ENCODE data around the gene FHAD1. TPM values are rescaled to one million over a fixed set of nuclear protein-coding genes. Genes with fewer than 3 reads are reported as not detected.

The FHAD1 gene
- total and polyA plus RNA-seq, 9 of the 15 experiments (the other 6 are each of a cell fraction or from before 2014, with no cell fraction given) = 0.32 to 2.1 (median 1.5) TPM; not detected in 1

DNA sequence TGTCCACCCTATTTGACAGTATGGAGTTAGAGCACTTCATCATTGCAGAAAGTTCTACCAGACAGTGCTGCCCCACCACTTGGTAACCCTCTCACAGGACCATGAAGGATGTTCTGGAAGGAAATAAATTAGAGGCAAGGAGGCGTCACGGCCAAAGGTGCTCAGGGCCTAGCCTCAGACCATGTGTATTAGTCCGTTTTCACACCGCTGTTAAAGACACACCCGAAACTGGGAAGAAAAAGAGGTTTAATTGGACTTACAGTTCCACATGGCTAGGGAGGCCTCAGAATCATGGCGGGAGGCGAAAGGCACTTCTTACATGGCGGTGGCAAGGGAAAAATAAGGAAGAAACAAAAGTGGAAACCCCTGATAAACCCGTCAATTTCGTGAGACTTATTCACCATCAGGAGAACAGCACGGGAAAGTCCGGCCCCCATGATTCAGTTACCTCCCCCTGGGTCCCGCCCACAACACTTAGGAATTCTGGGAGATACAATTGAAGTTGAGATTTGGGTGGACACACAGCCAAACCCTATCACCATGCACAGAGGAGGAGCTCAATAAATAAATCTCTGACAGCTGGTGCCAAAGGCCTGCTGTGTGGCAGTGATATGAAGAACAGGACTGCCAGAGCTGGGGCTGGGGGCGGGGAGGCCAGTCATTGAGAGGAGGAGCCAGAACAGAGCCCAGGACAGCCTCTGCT is 75.8 kb downstream of the FHAD1 start:
- intact Hi-C loops (cut with micrococcal nuclease) (loop anchor here (1.0 to 5.0 kb wide), 5 partner anchors 42 to 419 kb away; no protein-coding TSS in a partner anchor), in situ Hi-C loops (cut with MboI) (no loop called here)
- DNase-seq (ENCODE audit: extremely low read depth in 1 of 4, low spot score in 3 of 4) = peak; percentile 48 to 84 (median 61)
- TSS peak; percentile 88 for BruUV-seq (replicated peaks)
- Histone ChIP-seq H3K79me2 (ENCODE audit: control insufficient read depth, insufficient read depth, low read length) (no peaks in the 10 kb centered on the region), H3K27ac (ENCODE audit: extremely low read depth, low read depth, low read length) (peak overlapping the region; percentile 38; the same call in 1 of the 3 replicates), H3K4me3 (peak overlapping the region; percentile 24), H3K9me1 (ENCODE audit: control insufficient read depth, insufficient read depth, low read length) (no peaks in the 10 kb centered on the region), H3K36me3 (ENCODE audit: control insufficient read depth, insufficient read depth, low read length) (no peaks in the 10 kb centered on the region), H3K27me3 (ENCODE audit: control insufficient read depth in 2 of 2, insufficient read depth in 2 of 2, low read length in 2 of 2) (peaks cover 0 to 2% of the 10 kb centered on the region in 2 experiments; a peak in 3 of 5 replicates), H3K9ac (ENCODE audit: insufficient read depth in 1 of 2, low read depth in 2 of 2, low read length in 2 of 2) (peak overlapping the region; percentile 42 to 62), H2AFZ (ENCODE audit: low read depth, low read length) (peak overlapping the region; percentile 73), H3K9me3 (replicated peaks; ENCODE audit: control insufficient read depth, insufficient read depth, low read depth, low read length) (0 out of 2 replicates have a peak, but pooled peaks cover 3% of the 10 kb centered on the region), H4K20me1 (replicated peaks; ENCODE audit: control insufficient read depth, insufficient read depth, low read length) (0 out of 2 replicates have a peak, but pooled peaks cover 7% of the 10 kb centered on the region), H3K4me1 (replicated peaks in 1 of 2; ENCODE audit: control insufficient read depth in 2 of 2, insufficient read depth in 2 of 2, low read length in 2 of 2) (peaks cover 23 to 24% of the 10 kb centered on the region in 2 experiments), H3K4me2 (ENCODE audit: insufficient read depth, low read length) (peak overlapping the region; percentile 77)
- FAIRE-seq = peak; percentile 78
- WGBS (ENCODE audit: insufficient coverage, low coverage, missing lambda C conversion rate) = 16% methylated on average over 14 of the region's 14 CpGs
- ChIA-PET POLR2A (interaction anchor here (1.9 kb wide), 1 partner anchor 12 kb away, joined by 4 read pairs; no protein-coding TSS in a partner anchor), CTCF (ENCODE audit: low intra/inter-chr PET ratio) (interaction anchor here (0.9 to 3.4 kb wide), 4 partner anchors 42 to 179 kb away, joined by 4 to 46 read pairs (median 8); no protein-coding TSS in a partner anchor)
- ATAC-seq = peak; percentile 83
- no peak for TF ChIP-seq ZNF780A (CRISPR knock-in tag; IDR thresholded peaks at IDR 0.05)
- no peak for TF ChIP-seq HNRNPUL1 (IDR thresholded peaks at IDR 0.05; ENCODE audit: low read length)
- TF ChIP-seq NR2C1 (IDR thresholded peaks at IDR 0.05) = no peak
- TF ChIP-seq NR2C1 (tag; IDR thresholded peaks at IDR 0.05) = no peak
- TF ChIP-seq LCOR (CRISPR knock-in tag; IDR thresholded peaks at IDR 0.05) = no peak
- TF ChIP-seq NEUROD1 (IDR thresholded peaks at IDR 0.05; ENCODE audit: borderline replicate concordance, low read depth, low read length, partially characterized antibody) = no peak
- no peak for TF ChIP-seq HDAC3 (IDR thresholded peaks at IDR 0.05; ENCODE audit: borderline replicate concordance, partially characterized antibody)
- TF ChIP-seq, protein P1, sequence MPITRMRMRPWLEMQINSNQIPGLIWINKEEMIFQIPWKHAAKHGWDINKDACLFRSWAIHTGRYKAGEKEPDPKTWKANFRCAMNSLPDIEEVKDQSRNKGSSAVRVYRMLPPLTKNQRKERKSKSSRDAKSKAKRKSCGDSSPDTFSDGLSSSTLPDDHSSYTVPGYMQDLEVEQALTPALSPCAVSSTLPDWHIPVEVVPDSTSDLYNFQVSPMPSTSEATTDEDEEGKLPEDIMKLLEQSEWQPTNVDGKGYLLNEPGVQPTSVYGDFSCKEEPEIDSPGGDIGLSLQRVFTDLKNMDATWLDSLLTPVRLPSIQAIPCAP (CRISPR knock-in tag; IDR thresholded peaks at IDR 0.05; ENCODE audit: borderline replicate concordance) = no peak
- TF ChIP-seq GATAD2A (IDR thresholded peaks at IDR 0.05) = no peak
- peak; percentile 64 for TF ChIP-seq MTA2 (IDR thresholded peaks at IDR 0.05; ENCODE audit: low read depth)
- TF ChIP-seq, protein P2, sequence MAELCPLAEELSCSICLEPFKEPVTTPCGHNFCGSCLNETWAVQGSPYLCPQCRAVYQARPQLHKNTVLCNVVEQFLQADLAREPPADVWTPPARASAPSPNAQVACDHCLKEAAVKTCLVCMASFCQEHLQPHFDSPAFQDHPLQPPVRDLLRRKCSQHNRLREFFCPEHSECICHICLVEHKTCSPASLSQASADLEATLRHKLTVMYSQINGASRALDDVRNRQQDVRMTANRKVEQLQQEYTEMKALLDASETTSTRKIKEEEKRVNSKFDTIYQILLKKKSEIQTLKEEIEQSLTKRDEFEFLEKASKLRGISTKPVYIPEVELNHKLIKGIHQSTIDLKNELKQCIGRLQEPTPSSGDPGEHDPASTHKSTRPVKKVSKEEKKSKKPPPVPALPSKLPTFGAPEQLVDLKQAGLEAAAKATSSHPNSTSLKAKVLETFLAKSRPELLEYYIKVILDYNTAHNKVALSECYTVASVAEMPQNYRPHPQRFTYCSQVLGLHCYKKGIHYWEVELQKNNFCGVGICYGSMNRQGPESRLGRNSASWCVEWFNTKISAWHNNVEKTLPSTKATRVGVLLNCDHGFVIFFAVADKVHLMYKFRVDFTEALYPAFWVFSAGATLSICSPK (IDR thresholded peaks at IDR 0.05; ENCODE audit: borderline replicate concordance) = no peak
- TF ChIP-seq THRAP3 (IDR thresholded peaks at IDR 0.05; ENCODE audit: borderline replicate concordance) = no peak
- TF ChIP-seq XRCC4 (IDR thresholded peaks at IDR 0.05; ENCODE audit: extremely low read depth, insufficient read depth, insufficient read length) = no peak

Measured in K562 (cell line).